ENCODE measurements around the gene INHBE. TPM values are rescaled to one million over a fixed set of nuclear protein-coding genes. Genes with fewer than 3 reads are reported as not detected.

INHBE gene
- total RNA-seq, 4 donors from 2014 or later: not detected

- Histone ChIP-seq H3K36me3 (no peaks in the 10 kb centered on the region), H3K27ac (no peak overlapping the region), H3K9me3 (no peaks in the 10 kb centered on the region), H3K27me3 (peaks cover 0 to 48% (median 0%) of the 10 kb centered on the region in 4 donors), H3K4me3 (no peak overlapping the region), H3K4me1 (peaks cover 25 to 53% (median 29%) of the 10 kb centered on the region in 3 donors)
- TF ChIP-seq POLR2A (IDR thresholded peaks at IDR 0.05) (no peak), CTCF (IDR thresholded peaks at IDR 0.05) (no peak)
- WGBS, 2 donors: 93 to 94% methylated on average over 4 of the region's 6 CpGs
- DNase-seq: no peak
- intact Hi-C loops (cut with DNase I): loop anchor here (10.0 kb wide), 1 partner anchor 152 kb away; no protein-coding TSS in a partner anchor
Measured at GRCh38 chr12:57456737-57457490, 1.8 kb downstream of the INHBE start.

GRCh38 chr12:57458665-57459054 is 3.6 kb downstream of the INHBE start:
- Histone ChIP-seq H3K9me3 (no peaks in the 10 kb centered on the region), H3K4me1 (peaks cover 25 to 52% (median 33%) of the 10 kb centered on the region in 3 donors)
- intact Hi-C loops (cut with DNase I): loop anchor here (10.0 kb wide), 1 partner anchor 154 kb away; no protein-coding TSS in a partner anchor

GRCh38 chr12:57459055-57459749 is 4.1 kb downstream of the INHBE start:
- Histone ChIP-seq H3K27me3 (peaks cover 0 to 46% (median 0%) of the 10 kb centered on the region in 4 donors), H3K27ac (peak overlapping the region; percentile 57 to 90 (median 78)), H3K36me3 (no peaks in the 10 kb centered on the region), H3K4me1 (peaks cover 25 to 52% (median 33%) of the 10 kb centered on the region in 3 donors), H3K9me3 (no peaks in the 10 kb centered on the region), H3K4me3 (peak overlapping the region; percentile 39 to 82 (median 61))
- intact Hi-C loops (cut with DNase I): loop anchor here (10.0 kb wide), 1 partner anchor 154 kb away; no protein-coding TSS in a partner anchor
- peak; percentile 73 for DNase-seq
- WGBS, 2 donors: 0 to 1% methylated on average over 16 to 22 of the region's 24 CpGs
- TF ChIP-seq POLR2A (IDR thresholded peaks at IDR 0.05) (peak in 2 of 4 donors; percentile 4 to 49), CTCF (IDR thresholded peaks at IDR 0.05) (peak; percentile 96 to 99 (median 98))

More at GRCh38 chr12:57458665-57459054, 3.6 kb downstream of the INHBE start:
- Histone ChIP-seq H3K27ac (peak overlapping the region; percentile 57 to 90 (median 78)), H3K36me3 (no peaks in the 10 kb centered on the region), H3K27me3 (peaks cover 0 to 43% (median 0%) of the 10 kb centered on the region in 4 donors), H3K4me3 (peak overlapping the region; percentile 39 to 82 (median 61))
- TF ChIP-seq POLR2A (IDR thresholded peaks at IDR 0.05) (no peak), CTCF (IDR thresholded peaks at IDR 0.05) (no peak)
- no peak for DNase-seq
- 27 to 31% methylated on average over 3 of the region's 3 CpGs for WGBS, 2 donors

- 1% methylated on average over 13 to 23 of the region's 36 CpGs for WGBS, 2 donors
- peak within 1 kb of the TSS; percentile 57 to 90 (median 78) for H3K27ac ChIP-seq
- H3K9me3 ChIP-seq: no peaks in the 10 kb centered on the region
- TF ChIP-seq CTCF (IDR thresholded peaks at IDR 0.05): no peak
- TF ChIP-seq POLR2A (IDR thresholded peaks at IDR 0.05): no peak
- peak within 1 kb of the TSS; percentile 39 to 82 (median 61) for H3K4me3 ChIP-seq
- no peak for DNase-seq
- intact Hi-C loops (cut with DNase I): loop anchor here (10.0 kb wide), 1 partner anchor 155 kb away; no protein-coding TSS in a partner anchor
- peaks cover 25 to 52% (median 33%) of the 10 kb centered on the region in 3 donors for H3K4me1 ChIP-seq
- H3K36me3 ChIP-seq: no peaks in the 10 kb centered on the region
- peaks cover 0 to 49% (median 0%) of the 10 kb centered on the region in 4 donors for H3K27me3 ChIP-seq
Measured at GRCh38 chr12:57459750-57460467, 4.8 kb downstream of the INHBE start, which contains the start of gene GLI1. Gene GLI1, plus strand, starts transcription at chr12:57459785. Its CDS starts 3,907 bp downstream, at chr12:57463692.
